ENCODE results near the gene MTSS2.
A peak's percentile ranks its signal among the peaks of the same experiment; 100 is the strongest.

MTSS2 gene

GRCh38 chr16:70670175-70670574 is 15.7 kb downstream of the MTSS2 start:
- DNase-seq (ENCODE audit: low read depth): no peak

GRCh38 chr16:70665806-70666735 is 19.8 kb downstream of the MTSS2 start:
- no peak for DNase-seq (ENCODE audit: low read depth)

DNA sequence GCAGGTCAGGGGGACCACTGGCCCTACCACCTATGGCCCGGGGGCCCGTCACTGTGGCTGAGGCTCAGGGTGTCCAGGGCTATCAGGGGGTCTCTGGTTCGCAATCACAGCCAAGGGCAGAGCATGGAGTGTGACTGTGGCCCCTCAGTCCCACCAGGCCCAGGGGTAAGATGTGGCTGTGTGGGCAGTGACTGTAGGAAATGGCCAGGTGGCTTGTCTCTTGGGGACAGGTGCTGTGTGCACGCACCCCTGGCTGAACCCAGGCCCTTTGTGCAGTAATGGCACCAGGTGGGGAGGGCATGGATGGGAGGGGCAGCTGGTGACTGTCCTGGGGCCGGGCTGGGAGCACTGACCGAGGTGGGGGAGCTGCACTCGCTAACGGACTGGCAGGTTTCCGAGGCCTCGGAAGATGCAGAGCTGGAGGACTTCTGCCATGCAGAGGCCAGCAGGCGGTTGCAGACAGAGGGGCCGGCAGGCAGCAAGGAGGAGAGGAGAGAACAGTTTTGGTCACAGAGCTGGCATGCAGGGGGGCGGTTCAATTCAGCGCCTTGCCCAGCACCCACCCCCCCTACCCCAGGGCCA is 20.6 kb downstream of the MTSS2 start:
- no peak for DNase-seq (ENCODE audit: low read depth)

- DNase-seq (ENCODE audit: low read depth): no peak
Measured at GRCh38 chr16:70664325-70665112, 21.3 kb downstream of the MTSS2 start.

- DNase-seq (ENCODE audit: low read depth): no peak
Measured at GRCh38 chr16:70663524-70664324, 22.1 kb downstream of the MTSS2 start.

- no peak for DNase-seq (ENCODE audit: low read depth)
Measured at GRCh38 chr16:70662991-70663523, 22.8 kb downstream of the MTSS2 start.

GRCh38 chr16:70661918-70662641 is 23.8 kb downstream of the MTSS2 start:
- peak; percentile 52 for DNase-seq (ENCODE audit: low read depth)

GRCh38 chr16:70661534-70661917 is 24.3 kb downstream of the MTSS2 start:
- DNase-seq (ENCODE audit: low read depth): no peak

GRCh38 chr16:70660672-70661350 is 25.0 kb downstream of the MTSS2 start:
- DNase-seq (ENCODE audit: low read depth): no peak

DNA sequence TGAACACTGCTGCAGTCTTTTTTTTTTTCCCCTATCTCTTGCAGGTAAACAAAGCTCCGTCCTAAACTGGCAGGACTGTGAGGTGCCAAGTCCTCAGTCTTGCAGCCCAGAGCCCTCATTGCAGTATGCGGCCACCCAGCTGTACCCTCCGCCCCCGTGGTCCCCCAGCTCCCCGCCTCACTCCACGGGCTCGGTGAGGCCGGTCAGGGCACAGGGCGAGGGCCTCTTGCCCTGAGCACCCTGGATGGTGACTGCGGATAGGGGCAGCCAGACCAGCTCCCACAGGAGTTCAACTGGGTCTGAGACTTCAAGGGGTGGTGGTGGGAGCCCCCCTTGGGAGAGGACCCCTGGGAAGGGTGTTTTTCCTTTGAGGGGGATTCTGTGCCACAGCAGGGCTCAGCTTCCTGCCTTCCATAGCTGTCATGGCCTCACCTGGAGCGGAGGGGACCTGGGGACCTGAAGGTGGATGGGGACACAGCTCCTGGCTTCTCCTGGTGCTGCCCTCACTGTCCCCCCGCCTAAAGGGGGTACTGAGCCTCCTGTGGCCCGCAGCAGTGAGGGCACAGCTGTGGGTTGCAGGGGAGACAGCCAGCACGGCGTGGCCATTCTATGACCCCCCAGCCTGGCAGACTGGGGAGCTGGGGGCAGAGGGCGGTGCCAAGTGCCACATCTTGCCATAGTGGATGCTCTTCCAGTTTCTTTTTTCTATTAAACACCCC is 25.7 kb downstream of the MTSS2 start:
- DNase-seq (ENCODE audit: low read depth): no peak

DNA sequence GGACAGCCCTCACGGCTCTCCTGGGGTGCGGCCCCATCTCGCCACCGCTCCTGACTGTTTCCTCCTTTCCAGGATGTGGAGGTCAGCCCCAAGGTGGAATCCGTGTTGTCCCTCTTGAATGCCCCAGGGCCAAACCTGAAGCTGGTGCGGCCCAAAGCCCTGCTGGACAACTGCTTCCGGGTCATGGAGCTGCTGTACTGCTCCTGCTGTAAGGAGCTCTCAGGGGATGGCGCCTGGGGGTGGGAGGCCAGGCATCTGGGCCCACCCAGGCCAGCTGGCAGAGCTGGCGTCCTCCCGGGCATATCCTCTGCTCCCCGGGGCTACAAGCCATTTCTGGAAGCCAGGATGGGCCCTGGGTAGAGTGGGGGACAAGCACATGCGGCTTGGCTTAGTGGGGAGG is 26.3 kb downstream of the MTSS2 start:
- DNase-seq (ENCODE audit: low read depth): no peak

DNA sequence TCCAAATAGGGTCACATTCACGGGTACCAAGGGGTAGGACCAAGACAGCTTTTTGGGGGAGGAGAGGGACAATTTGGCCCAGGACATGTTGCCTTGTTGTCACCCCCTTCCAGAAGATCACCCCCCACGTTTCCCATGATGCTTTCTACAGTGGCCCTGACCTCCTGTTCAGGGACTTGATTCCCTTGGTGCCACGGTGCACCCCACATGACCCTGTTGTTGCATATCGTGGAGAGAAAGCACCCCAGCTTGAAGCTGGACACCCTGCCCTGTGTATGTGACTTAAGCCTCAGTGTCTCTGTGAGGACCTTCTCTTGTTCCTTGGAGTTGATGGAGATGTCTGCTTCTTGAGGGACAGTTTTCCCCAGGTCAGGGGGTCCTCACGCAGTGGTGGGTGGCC is 26.9 kb downstream of the MTSS2 start:
- no peak for DNase-seq (ENCODE audit: low read depth)

DNA sequence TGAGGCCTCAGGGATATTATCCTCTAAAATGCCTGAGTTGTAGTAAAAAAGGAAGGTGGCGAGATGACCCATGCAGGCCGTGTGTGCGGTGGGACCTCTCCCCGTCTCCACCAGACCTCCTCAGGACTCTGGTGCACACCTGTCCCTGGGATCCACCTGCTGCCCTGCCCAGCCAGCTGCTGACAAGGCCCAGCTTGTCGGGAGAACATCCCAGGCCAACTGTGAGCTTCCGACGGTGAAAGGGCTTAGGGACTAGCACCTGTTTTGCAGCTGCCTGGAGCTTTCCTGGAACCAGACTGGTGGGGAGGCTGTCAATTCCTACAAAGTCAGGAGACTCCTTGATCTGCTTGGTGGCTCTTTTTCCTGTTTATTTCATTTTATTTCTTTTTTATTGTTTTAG is 27.9 kb downstream of the MTSS2 start:
- DNase-seq (ENCODE audit: low read depth): no peak

DNA sequence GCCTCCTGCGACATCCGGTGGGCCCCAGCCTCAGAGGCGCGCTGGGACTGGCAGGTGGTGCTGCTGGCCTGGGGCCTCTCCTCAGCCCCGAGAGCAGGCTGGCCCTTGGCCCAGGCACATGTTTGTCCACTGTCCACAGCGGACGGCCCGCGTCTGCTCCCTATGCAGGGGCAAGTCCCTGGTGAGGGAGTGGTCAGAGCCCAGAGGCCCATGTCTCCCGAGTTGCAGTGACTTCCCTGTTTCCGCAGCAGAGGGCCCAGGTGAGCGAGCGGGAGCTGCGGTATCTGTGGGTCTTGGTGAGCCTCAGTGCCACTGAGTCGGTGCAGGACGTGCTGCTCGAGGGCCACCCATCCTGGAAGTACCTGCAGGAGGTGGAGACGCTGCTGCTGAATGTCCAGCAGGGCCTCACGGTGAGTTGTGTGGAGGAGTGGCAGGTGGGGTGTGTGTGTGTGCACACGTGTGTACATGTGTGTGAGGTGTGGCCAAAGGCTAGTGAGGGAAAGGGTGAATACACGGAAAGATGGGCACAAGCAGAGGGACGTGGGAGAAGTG is 29.1 kb downstream of the MTSS2 start:
- no peak for DNase-seq (ENCODE audit: low read depth)

DNA sequence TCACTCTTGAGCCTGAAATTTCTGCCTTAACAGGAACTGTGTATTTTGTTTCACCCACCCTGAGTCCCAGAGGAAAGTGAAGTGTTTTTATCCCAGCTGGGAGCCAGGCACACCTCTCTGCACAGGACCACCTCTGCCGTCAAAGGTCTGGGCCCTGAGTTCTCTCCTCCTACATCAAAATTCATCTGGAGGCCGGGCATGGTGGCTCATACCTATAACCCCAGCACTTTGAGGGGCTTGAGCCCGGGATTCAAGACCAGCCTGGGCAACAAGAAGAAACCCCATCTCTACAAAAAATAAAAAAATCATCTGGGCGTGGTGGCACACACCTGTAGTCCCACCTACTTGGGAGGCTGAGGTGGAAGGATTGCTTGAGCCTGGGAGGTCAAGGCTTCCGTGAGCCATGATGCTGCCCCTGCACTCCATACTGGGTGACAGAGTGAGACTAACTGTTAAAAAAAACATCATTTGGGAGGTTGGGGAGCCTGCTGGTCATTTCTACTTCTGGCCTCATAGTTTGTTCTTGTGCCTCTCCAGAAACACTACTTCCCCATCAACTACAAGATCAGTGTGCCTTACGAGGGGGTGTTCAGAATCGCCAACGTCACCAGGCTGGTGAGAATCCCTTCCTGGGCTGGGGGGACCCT is 29.7 kb downstream of the MTSS2 start:
- no peak for DNase-seq (ENCODE audit: low read depth)

- peak; percentile 73 for DNase-seq (ENCODE audit: low read depth)
Measured at GRCh38 chr16:70653809-70654771, 31.8 kb downstream of the MTSS2 start.

GRCh38 chr16:70653406-70653805 is 32.4 kb downstream of the MTSS2 start:
- no peak for DNase-seq (ENCODE audit: low read depth)

- no peak for DNase-seq (ENCODE audit: low read depth)
Measured at GRCh38 chr16:70652322-70652721, 33.5 kb downstream of the MTSS2 start.
